ENCODE measurements around the gene ST6GALNAC2. TPM values are rescaled to one million over a fixed set of nuclear protein-coding genes. Genes with fewer than 3 reads are reported as not detected.
"Not testable (repeated sequence)": the region's sequence is repeated elsewhere in the genome, so short reads cannot be mapped to it uniquely, and the experiment has no call there.

Gene ST6GALNAC2
- total RNA-seq, 1 experiment from 2014 or later, result not detected

DNA sequence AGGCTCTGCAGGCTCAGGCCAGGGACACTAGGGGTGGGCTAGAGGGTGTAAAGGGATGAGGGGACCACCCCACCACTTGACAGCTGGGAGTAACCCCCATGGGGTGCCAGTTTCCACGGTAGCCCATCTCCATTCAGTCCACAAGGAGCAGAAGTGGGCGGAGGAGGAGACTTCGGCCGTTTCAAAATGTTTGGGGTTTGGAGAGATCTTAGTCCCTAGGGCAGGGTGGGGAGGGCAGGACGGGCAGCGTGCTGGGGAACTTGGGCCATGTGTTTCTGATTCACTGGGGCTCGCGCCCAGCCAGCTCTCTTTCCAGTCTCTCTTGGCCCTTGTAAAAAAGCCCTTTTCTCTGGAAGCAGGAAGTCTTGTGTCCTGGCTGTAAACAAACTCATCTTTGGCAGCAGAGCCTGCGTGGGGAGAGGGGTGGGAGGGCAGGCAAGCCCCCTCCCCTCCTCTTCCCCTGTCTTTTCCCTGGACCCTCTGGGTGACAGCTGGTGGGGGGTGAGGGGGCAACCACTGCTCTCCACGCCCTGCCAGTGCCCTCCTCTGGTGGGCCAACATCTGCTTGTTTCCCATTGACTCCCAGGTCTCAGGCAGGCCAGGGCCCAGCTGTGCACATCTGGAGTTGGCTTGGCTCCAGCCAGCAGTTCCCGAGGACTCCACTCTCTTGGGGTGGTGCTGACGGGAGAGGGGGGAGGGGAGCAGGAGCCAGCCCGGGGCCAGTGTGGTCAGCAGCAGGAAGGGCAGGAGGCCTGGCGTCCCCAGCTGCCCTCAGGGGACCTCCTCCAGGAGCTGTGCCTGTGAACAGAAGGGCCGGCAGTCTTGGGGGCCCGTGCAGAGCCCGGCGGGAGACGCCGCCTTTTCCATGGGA, 56.2 kb downstream of the ST6GALNAC2 start:
- peak; percentile 47 for DNase-seq (ENCODE audit: low read depth)

DNA sequence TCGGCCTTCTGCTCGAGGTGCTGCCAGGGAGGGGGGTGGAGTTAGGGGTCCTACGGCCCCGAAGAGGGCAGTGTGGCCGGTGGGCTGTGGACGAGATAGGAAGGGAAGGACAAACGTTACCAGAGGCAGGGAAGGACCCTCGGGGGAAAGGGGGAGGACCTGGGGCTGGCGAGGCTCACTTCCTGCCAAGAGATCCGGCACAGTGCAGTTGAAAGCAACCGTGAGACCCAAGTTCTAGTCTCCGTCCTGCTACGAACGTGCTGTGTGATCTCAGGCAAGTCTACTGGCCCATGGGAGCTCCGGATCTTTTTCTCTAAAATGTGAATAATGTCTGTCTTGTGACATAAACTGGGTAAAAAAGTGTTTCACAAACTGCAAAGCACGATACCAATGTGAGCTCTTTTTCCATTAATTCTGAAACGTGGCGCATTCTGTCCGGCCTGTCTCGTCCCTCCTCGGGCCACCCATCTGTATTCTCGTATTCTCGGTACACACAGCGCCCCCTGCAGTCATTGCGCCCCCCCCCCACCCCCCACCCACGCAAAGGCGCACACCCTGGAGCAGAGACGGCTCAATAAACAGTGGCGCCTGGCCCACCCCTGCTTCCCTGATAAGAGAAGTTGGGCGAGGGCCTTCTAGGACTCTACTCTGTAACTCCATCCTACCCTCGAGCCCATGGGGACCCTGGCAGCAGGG, 57.0 kb downstream of the ST6GALNAC2 start:
- DNase-seq (ENCODE audit: low read depth), result no peak

DNA sequence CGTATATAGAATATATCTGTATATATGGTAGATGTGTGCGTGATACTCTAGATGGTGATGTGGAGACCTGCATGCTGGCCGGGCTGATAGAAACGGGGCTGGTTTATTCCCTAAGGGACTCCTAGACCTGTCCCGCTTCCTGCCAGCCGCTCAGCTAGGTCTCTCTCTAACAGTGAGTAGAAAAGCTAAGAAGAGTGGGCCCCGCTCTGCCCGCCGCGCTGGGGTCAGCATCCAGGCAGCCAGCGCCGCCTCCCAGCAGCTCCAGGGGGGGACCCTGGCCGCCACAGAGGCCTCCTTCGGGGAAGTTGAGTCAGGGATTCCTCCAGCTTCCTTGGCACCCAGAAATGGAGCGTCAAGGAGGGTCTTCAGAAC, 57.5 kb downstream of the ST6GALNAC2 start:
- DNase-seq (ENCODE audit: low read depth), result no peak

DNA sequence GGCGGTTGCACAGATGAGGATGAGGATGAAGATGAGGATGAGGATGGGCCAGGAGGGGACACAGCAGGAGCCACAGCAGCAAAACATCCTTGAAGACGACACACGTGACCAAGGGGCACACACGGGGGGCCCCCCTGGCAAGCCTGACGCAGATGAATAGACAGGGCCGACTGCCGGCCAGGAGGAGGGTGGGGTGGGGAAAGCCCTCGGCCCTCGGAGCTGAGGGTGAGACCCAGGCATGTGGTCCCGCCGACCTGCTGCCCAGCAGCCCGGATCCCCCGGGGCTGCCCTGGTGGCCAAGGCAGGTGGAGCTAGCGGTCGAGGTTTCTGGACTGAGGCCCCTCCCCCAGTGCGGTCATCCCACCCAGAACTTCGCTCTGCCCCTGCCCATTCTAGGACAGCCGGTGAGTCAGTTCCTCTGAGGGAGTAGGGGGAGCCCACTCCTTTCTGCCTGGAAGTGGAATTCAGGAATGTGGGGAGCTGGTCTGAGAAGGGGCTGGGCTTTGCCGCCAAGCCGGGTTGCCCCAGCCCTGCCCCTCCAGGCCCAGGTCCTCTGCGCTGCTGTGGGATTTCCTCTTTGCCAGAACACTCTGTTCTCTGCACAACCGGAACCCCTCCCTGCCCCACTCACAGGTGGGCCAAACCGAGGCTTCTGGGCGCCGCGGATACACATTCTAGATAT, 58.1 kb downstream of the ST6GALNAC2 start:
- DNase-seq (ENCODE audit: low read depth), result peak; percentile 97

DNA sequence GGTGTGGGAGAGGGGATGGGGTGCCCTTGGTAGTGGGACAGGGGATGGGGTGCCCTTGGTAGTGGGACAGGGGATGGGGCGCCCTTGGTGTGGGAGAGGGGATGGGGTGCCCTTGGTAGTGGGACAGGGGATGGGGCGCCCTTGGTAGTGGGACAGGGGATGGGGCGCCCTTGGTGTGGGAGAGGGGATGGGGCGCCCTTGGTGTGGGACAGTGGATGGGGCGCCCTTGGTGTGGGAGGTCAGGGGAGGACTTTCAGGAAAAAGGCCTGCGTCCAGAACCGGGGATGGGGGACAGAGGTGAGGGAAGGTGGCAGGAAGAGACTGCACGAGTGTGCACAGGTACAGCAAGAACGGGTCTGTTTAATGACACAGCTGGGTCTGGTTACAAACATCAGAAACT, 58.6 kb downstream of the ST6GALNAC2 start:
- not testable (repeated sequence) for DNase-seq (ENCODE audit: low read depth)

DNA sequence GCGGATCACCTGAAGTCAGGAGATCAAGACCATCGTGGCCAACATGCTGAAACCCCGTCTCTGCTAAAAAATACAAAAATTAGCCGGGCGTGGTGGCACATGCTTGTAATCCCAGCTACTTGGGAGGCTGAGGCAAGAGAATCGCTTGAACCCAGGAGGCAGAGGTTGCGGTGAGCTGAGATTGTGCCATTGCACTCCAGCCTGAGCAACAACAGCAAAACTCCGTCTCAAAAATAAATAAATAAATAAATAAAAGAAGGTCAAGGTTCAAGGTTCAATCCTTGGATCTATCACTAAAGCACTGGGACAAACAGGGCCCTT, 60.2 kb downstream of the ST6GALNAC2 start:
- DNase-seq (ENCODE audit: low read depth), result not testable (repeated sequence)

DNA sequence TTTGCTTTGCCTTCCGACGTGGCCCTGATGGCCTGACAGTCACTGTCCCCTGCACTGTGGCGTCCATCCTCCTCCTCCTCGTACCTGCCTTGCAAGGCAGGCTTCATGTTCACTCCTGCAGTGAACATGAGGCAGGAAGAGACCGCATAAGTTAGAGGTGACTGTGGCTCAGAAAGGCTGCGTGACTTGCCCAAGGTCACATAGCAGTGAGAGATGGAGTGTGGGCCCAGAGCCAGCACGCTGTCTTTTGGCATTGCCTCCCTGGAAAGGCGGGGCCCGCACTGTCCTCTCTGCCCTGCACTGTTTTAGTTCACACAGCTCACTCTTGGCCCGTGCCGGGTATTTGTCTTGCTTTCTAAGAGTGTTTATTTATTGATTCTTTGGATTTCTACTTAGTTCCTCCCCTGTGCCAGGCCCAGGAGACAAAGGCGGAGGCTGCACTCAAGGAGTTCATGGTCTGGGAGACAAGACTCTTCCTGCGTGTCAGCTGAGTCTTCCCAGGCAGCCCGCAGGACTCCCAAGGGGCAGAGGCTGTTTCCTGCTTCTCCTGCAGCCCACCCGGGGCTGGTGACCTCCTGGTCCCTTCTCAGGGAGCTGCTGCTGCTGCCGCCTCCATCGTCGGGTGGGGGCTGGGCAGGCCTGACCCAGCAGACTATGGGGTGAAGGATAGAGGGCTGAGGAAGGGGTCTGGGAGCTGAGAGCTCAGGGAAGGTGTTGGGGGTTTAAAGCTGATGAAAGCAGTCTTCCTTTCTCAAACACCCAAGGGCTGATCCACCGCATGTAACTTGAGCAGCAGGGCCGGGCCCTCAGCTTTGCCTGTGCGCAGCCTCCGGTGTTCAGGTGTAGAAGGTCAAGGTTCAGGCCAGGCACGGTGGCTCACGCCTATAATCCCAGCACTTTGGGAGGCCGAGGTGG, 60.8 kb downstream of the ST6GALNAC2 start:
- no peak for DNase-seq (ENCODE audit: low read depth)

DNA sequence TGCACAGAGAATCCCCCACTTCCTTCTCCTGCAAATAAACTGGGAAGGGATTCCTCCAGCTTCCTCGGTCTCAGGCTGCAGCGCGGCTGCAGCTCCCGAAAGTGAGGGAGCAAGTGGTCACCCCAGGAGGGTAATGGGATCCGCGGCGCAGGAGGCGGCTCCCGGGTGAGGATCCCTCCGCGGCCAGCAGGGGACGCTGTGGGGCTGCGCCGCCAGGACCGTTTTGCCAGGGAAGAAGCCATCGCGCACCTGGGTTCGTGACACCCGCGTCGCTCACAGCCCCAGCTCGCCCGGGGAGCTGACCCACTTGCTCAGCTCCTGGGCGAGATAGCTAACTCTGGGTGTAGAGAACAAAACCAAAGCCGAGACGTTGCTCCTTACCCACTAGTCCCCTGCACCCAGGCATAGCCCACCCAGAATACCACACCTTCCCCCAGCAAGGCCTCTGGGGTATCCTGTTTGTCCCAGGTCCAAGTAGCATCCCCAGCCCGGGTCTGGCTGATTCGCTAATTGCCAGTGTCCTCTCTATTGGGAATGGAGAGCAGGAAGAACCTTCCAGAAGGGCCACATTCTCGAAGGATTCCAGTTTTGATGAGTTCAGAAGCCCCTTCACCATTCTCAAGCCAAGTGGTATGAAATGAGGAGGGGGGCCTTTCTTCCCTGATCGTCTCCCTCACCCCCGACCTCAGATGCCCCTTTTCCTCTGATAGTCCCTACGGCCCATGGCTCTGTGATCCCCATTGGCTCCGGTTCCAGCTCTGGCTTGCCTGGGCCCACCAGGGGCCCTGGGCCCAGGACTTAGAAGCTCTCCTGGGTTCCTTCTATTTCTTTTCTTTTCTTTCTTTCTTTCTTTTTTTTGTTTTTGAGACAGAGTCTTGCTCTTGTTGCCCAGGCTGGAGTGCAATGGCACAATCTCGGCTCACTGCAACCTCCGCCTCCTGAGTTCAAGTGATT, 62.3 kb downstream of the ST6GALNAC2 start:
- peak; percentile 71 for DNase-seq (ENCODE audit: low read depth)

DNA sequence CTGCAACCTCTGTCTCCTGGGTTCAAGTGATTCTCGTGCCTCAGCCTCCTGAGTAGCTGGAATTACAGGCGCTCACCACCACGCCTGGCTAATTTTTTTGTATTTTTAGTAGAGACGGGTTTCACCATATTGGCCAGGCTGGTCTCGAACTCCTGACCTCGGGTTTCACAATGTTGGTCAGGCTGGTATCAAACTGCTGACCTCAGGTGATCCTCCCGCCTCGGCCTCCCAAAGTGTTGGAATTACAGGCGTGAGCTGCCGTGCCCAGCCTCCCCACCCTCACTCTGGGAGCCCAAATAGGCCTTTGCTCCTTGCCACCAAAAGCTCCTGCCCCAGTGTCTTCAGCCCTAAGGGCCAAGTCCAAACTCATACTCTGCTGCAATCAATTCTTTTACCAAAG, 64.0 kb downstream of the ST6GALNAC2 start:
- not testable (repeated sequence) for DNase-seq (ENCODE audit: low read depth)

DNA sequence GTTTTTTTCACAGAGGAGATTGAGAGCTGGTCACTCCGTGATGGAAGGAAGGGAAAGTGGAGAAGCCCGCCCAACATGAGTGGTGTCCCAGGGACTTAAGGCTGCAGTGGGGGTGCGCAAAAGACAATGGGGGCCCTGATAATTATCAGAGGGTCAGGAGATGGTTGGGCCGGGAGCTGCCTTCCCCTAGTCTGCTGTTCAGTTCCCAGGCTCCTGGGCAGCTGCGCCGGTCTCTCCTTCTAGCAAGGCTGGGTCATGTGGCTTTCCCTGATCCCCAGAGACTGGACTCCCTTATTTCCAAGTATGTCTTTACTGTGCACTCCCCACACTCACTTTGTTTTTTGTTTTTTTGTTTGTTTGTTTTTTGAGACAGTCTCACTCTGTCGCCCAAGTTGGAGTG, 64.4 kb downstream of the ST6GALNAC2 start:
- DNase-seq (ENCODE audit: low read depth), result no peak

DNA sequence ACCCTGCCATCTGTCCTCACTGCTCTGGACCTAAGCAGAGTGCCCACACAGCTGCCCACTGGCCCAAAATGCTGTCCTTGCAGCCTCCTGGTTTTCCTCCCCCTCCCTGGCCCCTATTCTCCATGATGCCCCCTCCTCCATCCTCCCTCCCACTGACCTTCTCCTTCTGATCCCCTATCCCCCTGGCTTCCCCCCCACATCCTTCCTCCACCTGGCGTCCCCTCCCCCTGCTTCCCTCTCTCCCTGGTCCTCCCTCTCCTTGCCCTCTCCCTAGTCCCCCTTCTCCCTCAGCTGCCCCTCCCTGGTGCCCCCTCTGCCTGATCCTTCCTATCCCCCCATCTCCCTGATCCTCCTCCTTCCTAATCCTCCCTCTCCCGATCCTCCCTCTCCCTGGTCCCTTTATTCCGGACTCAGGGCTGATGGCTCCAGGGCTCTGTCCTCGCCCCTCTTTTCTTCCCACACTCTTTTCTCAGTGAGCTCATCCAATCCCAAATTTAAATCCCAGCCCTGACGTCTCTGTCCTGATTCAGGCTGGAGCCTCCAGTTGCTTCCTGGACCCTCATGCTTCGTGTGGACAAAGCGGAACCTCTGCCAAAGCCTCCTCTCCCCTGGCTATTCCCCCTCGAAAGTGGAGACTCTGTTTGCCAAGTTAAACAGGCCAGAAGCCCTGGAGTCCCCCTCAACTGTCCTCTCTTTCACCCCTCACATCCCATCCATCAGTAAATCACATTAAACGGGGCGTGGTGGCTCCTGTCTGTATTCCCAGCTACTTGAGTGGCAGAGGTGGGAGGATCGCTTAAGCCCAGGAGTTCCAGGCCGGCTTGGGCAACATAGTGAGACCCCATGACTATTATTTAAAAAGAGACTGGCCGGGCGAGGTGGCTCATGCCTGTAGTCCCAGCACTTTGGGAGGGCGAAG, 66.4 kb downstream of the ST6GALNAC2 start:
- DNase-seq (ENCODE audit: low read depth), result no peak

DNA sequence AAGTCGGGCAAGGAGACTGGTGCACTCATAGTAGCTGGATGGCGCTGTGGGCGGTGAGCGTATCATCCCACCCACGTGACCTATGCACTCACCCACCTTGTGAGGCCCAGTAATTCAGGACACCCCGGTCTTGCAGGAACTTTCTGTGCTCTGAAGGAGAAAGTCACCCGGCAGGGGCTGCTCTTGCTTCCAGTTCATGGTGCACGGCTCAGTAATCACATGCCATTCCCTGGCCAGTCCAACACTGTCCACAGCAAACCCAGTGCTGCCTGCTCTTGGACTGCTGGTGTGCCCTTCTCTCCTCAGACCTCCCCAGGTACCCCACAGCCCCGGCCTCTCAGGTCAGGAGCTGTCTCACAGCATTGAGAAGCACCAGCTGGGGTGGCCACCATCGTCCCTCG, 68.0 kb downstream of the ST6GALNAC2 start:
- DNase-seq (ENCODE audit: low read depth), result no peak

Small RNA genes lying within 50 kb of the gene (small RNA-seq; reads per million reads assigned to genes)
- gene AC015802.2 (not detected), gene SNORD1A (not detected), gene SNORD1B (358 reads per million, percentile 98 among the genes with 10 or more reads in this experiment)

Other genes starting within 250 kb of the ST6GALNAC2 start
- 20.8 and 35.2 TPM in 2 replicates for gene PRPSAP1, start 231.9 kb downstream of the ST6GALNAC2 start, total RNA-seq (2014; rRNA removed; shearing (Covaris generic))
- gene SPHK1, start 201.3 kb downstream of the ST6GALNAC2 start, total RNA-seq (2014; rRNA removed; shearing (Covaris generic)), result 107 and 122 TPM in 2 replicates
- gene UBE2O, start 132.7 kb downstream of the ST6GALNAC2 start, total RNA-seq (2014; rRNA removed; shearing (Covaris generic)), result 17.3 and 18.9 TPM in 2 replicates
- 0.05 TPM in 1 of 2 replicates, not detected in the other for gene AANAT, start 118.3 kb downstream of the ST6GALNAC2 start, total RNA-seq (2014; rRNA removed; shearing (Covaris generic))
- 22.8 and 25.2 TPM in 2 replicates for gene RHBDF2, start 84.4 kb downstream of the ST6GALNAC2 start, total RNA-seq (2014; rRNA removed; shearing (Covaris generic))
- 0.14 and 0.37 TPM in 2 replicates for gene CYGB, start 48.2 kb downstream of the ST6GALNAC2 start, total RNA-seq (2014; rRNA removed; shearing (Covaris generic))
- gene PRCD, start 45.8 kb downstream of the ST6GALNAC2 start, total RNA-seq (2014; rRNA removed; shearing (Covaris generic)), result 1.5 TPM in 1 of 2 replicates, not detected in the other
- gene ST6GALNAC1, start 57.9 kb upstream of the ST6GALNAC2 start, total RNA-seq (2014; rRNA removed; shearing (Covaris generic)), result not detected in 2 replicates
- gene MXRA7, start 125.1 kb upstream of the ST6GALNAC2 start, total RNA-seq (2014; rRNA removed; shearing (Covaris generic)), result 77.4 and 105 TPM in 2 replicates
- 27.9 and 30.8 TPM in 2 replicates for gene JMJD6, start 140.7 kb upstream of the ST6GALNAC2 start, total RNA-seq (2014; rRNA removed; shearing (Covaris generic))
- 43.8 and 45.0 TPM in 2 replicates for gene METTL23, start 141.0 kb upstream of the ST6GALNAC2 start, total RNA-seq (2014; rRNA removed; shearing (Covaris generic))
- gene SRSF2, start 151.5 kb upstream of the ST6GALNAC2 start, total RNA-seq (2014; rRNA removed; shearing (Covaris generic)), result 971 and 1,300 TPM in 2 replicates
- 14.6 and 20.0 TPM in 2 replicates for gene MFSD11, start 152.3 kb upstream of the ST6GALNAC2 start, total RNA-seq (2014; rRNA removed; shearing (Covaris generic))

Measured in HT1080 (cell line).